Progenitor cell of endocrine pancreas (in vitro differentiated cells): ENCODE data around the gene LPIN3. TPM values are rescaled to one million over a fixed set of nuclear protein-coding genes. Genes with fewer than 3 reads are reported as not detected.

ENCODE experiments used
- DNase-seq: peaks from one replicate; pipeline ENCODE4 v3.0.0; 2021; ENCODE audit warnings: low spot score; ENCODE audit not compliant: unreplicated experiment
- H3K27ac Mint-ChIP-seq: 2 replicates; pipeline ENCODE4 v1.8.0; 2021; ENCODE audit warnings: mild to moderate bottlenecking, moderate library complexity, mixed read lengths
- H3K27me3 Mint-ChIP-seq: 2 replicates; pipeline ENCODE4 v1.8.0; 2021; ENCODE audit warnings: mixed read lengths
- H3K36me3 Mint-ChIP-seq: 2 replicates; pipeline ENCODE4 v1.8.0; 2022; ENCODE audit warnings: mixed read lengths; ENCODE audit not compliant: insufficient read depth
- H3K4me1 Mint-ChIP-seq: 2 replicates; pipeline ENCODE4 v1.8.0; 2021; ENCODE audit warnings: low read depth, mixed read lengths
- H3K4me3 Mint-ChIP-seq: 2 replicates; pipeline ENCODE4 v1.8.0; 2021; ENCODE audit warnings: low read depth, mild to moderate bottlenecking, moderate library complexity, mixed read lengths
- H3K9me3 Mint-ChIP-seq: 2 replicates; pipeline ENCODE4 v1.8.0; 2021; ENCODE audit warnings: low read depth, mixed read lengths
- CTCF ChIP-seq: fragments of 200-600 bp; sonication (generic); IDR thresholded peaks from one replicate; pipeline ENCODE4 v1.5.0; 2021; ENCODE audit warnings: antibody characterized with exemption, mild to moderate bottlenecking; ENCODE audit not compliant: unreplicated experiment
- total RNA-seq: library from RNA; stranded (reverse); gene quantifications from 2 replicates; pipeline ENCODE4 v1.2.1, GENCODE V29; 2021

The LPIN3 gene
- total RNA-seq, 1 donor from 2014 or later: 18.4 TPM

- H3K36me3 Mint-ChIP-seq: no peaks in the 10 kb centered on the region
- peaks cover 7% of the 10 kb centered on the region for H3K4me1 Mint-ChIP-seq
- no peak for TF ChIP-seq CTCF
These were observed 23.7 kb upstream of the LPIN3 start for GRCh38 chr20:41316602-41317545.

GRCh38 chr20:41317546-41318270, 22.9 kb upstream of the LPIN3 start, which contains the start of gene ZHX3:
TSS of gene ZHX3 (minus strand) at chr20:41317731. CDS start at chr20:41204916, 112,815 bp downstream.
- peak; percentile 97 for DNase-seq
- H3K27ac Mint-ChIP-seq: peak within 1 kb of the TSS; percentile 81

More at GRCh38 chr20:41316602-41317545, 23.7 kb upstream of the LPIN3 start:
- DNase-seq: peak; percentile 61
- Mint-ChIP-seq H3K4me3 (peak overlapping the region; percentile 80), H3K27me3 (peaks cover 5% of the 10 kb centered on the region), H3K27ac (peak overlapping the region; percentile 81), H3K9me3 (no peaks in the 10 kb centered on the region)

GRCh38 chr20:41318271-41318649, 22.4 kb upstream of the LPIN3 start:
- peaks cover 7% of the 10 kb centered on the region for H3K4me1 Mint-ChIP-seq
- H3K27ac Mint-ChIP-seq: peak overlapping the region; percentile 62
- H3K27me3 Mint-ChIP-seq: peaks cover 5% of the 10 kb centered on the region
- peak overlapping the region; percentile 77 for H3K4me3 Mint-ChIP-seq
- TF ChIP-seq CTCF: no peak
- H3K36me3 Mint-ChIP-seq: no peaks in the 10 kb centered on the region
- DNase-seq: no peak
- H3K9me3 Mint-ChIP-seq: no peaks in the 10 kb centered on the region

More at GRCh38 chr20:41317546-41318270, 22.9 kb upstream of the LPIN3 start, which contains the start of gene ZHX3:
- no peak for TF ChIP-seq CTCF
- H3K4me1 Mint-ChIP-seq: peaks cover 7% of the 10 kb centered on the region
- no peaks in the 10 kb centered on the region for H3K9me3 Mint-ChIP-seq
- H3K36me3 Mint-ChIP-seq: no peaks in the 10 kb centered on the region
- H3K4me3 Mint-ChIP-seq: peak within 1 kb of the TSS; percentile 80
- peaks cover 5% of the 10 kb centered on the region for H3K27me3 Mint-ChIP-seq

GRCh38 chr20:41320441-41320840, 20.2 kb upstream of the LPIN3 start:
- Mint-ChIP-seq H3K4me3 (no peak overlapping the region), H3K9me3 (no peaks in the 10 kb centered on the region), H3K36me3 (no peaks in the 10 kb centered on the region), H3K27ac (no peak overlapping the region), H3K27me3 (peaks cover 5% of the 10 kb centered on the region), H3K4me1 (peaks cover 7% of the 10 kb centered on the region)
- DNase-seq: no peak
- no peak for TF ChIP-seq CTCF

- H3K36me3 Mint-ChIP-seq: no peaks in the 10 kb centered on the region
- H3K27me3 Mint-ChIP-seq: peaks cover 5% of the 10 kb centered on the region
- no peak for TF ChIP-seq CTCF
- no peak for DNase-seq
- H3K4me3 Mint-ChIP-seq: no peak overlapping the region
- H3K27ac Mint-ChIP-seq: no peak overlapping the region
- peaks cover 7% of the 10 kb centered on the region for H3K4me1 Mint-ChIP-seq
- no peaks in the 10 kb centered on the region for H3K9me3 Mint-ChIP-seq
These were observed 19.6 kb upstream of the LPIN3 start for GRCh38 chr20:41320976-41321375.
